Measurements from ENCODE around the gene PCDHGB1.
"Not testable (repeated sequence)": the region's sequence is repeated elsewhere in the genome, so short reads cannot be mapped to it uniquely, and the experiment has no call there.

PCDHGB1 gene

DNA sequence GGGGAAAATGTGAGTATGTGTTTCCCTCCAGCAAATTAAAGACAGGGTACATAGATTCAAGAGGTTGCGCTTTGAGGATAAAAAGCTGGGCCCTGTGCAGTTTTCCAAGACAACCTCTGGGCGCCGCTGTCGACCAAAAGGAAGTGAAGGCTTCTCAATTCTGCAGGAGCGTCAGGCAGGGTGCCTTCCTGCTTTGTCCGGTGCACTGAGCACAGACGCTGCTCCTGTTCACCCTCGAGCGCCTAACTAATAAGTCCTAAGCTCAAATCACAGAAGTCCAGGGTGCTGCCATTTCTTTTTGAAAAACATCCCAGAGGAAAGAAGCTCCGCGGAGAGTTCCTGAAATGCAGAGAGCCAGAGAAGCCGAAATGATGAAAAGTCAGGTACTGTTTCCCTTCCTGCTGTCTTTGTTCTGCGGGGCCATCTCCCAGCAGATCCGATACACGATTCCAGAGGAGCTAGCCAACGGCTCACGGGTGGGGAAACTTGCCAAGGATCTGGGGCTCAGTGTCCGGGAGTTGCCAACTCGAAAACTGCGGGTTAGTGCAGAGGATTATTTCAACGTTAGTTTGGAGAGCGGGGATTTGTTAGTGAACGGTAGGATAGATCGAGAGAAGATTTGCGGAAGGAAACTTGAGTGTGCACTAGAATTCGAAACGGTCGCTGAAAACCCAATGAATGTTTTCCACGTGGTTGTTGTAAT, at the start of gene PCDHGB1:
Gene PCDHGB1, plus strand, starts transcription at position 183 of the 703 bp plus-strand sequence. Its CDS starts 162 bp downstream, at position 345.
- DNase-seq (ENCODE audit: low spot score) = peak; percentile 75

DNA sequence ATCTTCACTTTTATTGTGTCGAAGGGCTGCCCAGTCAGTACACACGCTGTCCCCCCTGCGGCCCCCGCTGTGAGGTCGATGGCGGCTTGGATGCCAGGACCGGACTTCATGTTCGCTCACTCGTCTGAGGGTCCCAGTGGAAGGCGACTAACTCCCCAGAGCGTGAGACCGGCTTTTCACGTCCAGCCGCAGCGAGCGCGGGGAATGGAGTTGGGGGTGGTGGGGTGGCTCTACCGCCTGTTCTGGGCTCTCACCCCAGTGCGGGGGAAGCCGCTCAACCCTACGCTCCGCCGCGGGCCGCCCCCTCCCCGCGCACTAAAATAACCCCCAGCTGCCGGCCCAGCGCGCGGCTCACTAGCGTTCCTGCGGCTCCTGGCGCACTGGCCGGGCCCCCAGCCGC, 46.1 kb upstream of the PCDHGB1 start, which contains the start of gene SLC25A2:
Gene SLC25A2, minus strand, starts transcription at position 294 of the 400 bp plus-strand sequence. Its CDS starts 184 bp downstream, at position 110.
- no peak for DNase-seq (ENCODE audit: low spot score)

- no peak for DNase-seq (ENCODE audit: low spot score)
Measured at GRCh38 chr5:141306630-141307029, 43.3 kb upstream of the PCDHGB1 start.

DNA sequence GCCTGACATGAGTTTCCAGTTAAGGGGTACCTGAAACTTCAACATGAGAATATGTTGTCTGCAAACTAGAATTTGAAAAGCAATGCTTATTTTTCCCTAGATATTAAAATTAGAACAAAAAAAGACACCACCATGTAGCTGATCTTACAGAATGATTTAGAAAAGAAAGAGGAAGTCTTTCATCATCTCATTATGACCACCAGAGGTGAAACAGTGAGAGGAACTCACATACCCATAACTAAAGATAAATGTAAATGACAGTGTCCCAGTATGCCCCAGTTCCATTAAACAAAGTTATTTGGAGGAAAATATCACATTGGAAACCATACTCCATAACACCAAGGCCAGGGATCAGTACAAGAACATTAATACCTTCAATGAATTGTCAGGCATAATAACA, 36.2 kb upstream of the PCDHGB1 start:
- DNase-seq (ENCODE audit: low spot score) = no peak

- DNase-seq (ENCODE audit: low spot score) = not testable (repeated sequence)
Measured at GRCh38 chr5:141316963-141317362, 32.9 kb upstream of the PCDHGB1 start.

DNA sequence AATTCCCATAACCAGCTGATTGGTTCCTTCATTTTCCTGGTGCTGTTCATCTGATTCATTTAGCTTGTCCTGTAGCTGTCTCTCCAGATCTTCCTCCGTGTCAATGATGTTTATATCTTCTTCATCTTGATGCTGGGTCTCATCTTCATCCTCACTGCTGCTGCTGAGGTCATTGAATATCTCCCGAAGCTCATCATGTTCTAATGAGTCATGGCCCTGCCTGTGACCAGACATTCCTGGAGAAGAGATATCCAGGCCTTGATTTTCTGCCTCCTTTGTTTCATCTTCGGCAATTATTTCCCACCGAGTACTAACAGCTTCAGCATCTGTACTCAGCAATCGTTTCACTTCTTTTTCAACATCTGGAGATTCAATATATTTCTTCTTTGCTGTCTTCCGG, 30.7 kb upstream of the PCDHGB1 start:
- no peak for DNase-seq (ENCODE audit: low spot score)

GRCh38 chr5:141319699-141320098, 30.2 kb upstream of the PCDHGB1 start:
- no peak for DNase-seq (ENCODE audit: low spot score)

DNA sequence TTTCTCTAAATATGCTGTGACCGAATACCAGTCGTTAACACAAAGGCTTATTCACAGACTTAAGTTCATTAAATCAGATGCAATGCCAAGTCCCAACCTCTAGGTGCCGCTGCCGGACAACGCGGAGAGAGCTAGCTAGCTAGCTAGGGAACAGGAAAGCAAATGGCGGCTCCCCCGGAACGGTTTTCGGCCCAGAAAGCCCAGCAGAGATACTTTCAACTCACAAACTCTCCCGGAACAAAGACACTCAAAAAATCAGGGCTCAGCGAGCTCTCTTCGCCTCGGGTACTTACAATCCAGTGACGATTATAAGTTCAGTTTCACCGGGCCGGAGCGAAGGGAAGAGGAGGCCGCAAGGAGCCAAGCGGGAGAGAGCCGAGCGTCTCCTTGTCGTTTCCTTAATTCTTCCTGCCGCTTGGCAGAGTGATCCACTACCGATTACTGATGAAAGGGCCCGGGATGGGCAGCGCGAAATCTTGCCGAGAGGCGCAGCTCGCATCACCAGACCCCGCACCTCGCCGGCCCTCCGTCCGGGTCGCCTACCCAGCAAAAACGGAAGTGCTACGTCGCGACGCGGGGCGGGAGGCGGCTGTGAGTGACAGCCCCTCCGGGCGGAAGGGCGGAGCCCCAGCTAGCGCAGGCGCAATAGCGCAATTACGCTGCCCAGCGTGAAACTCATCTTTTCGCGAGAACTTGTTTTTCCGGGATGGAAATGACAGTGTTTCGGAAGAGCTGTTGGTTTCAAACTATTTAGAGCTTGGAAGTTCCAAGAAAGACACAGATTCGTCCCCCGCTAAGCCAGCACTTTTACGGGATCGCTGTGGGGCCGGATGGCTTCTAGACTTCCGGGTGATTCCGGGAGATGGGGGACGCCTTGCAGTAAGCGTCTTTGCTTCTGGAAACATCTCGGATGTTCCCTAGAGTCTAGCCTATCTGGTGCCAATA, 29.4 kb upstream of the PCDHGB1 start, which contains the start of gene TAF7:
Gene TAF7, minus strand, starts transcription at position 560 of the 945 bp plus-strand sequence. CDS start 740 bp downstream, outside the sequence.
- DNase-seq (ENCODE audit: low spot score) = peak; percentile 92

- no peak for DNase-seq (ENCODE audit: low spot score)
Measured at GRCh38 chr5:141322261-141322660, 27.6 kb upstream of the PCDHGB1 start.

DNA sequence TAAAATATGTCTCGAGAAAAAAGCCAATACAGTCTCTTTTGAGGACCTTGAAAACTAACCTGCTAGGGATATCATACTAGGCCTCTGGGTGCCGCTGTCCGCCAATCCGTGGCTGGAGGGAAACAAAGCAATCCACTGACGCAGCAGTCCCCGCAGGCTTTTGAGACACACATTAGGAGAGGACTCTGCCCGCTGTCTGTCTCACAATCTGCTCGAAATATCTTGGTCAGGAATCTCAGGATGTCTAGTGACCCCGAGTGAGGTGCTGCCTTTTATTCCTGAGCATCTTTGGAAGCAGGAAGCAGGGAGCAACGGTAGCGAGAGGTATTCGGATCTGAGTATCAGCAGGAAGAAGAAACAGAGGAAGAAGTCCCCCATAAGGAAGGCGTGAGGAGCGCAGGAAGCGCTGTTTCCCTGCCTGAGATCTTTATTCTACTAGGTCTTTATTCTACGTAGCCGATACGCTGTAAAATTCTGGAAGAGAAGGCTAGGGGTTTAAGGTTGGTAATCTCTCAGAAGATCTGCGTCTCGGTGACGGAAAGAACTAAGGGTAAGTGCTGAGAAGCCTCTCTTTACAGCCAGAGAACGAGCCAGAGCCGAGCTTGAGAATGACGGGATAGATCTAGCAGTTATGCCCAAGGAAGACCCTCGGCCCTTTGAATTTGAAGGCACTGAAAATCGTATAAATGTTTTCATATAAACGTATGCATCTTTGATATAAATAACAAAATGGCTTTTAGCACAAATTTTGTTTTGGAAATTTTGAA, 23.6 kb upstream of the PCDHGB1 start:
- DNase-seq (ENCODE audit: low spot score) = peak; percentile 63

GRCh38 chr5:141328231-141328630, 21.7 kb upstream of the PCDHGB1 start:
- no peak for DNase-seq (ENCODE audit: low spot score)

GRCh38 chr5:141330299-141331080, 19.4 kb upstream of the PCDHGB1 start, which contains the start of gene PCDHGA1:
TSS of gene PCDHGA1 (plus strand) at chr5:141330514.
- DNase-seq (ENCODE audit: low spot score) = peak; percentile 37

- not testable (repeated sequence) for DNase-seq (ENCODE audit: low spot score)
Measured at GRCh38 chr5:141332571-141332970, 17.3 kb upstream of the PCDHGB1 start.

DNA sequence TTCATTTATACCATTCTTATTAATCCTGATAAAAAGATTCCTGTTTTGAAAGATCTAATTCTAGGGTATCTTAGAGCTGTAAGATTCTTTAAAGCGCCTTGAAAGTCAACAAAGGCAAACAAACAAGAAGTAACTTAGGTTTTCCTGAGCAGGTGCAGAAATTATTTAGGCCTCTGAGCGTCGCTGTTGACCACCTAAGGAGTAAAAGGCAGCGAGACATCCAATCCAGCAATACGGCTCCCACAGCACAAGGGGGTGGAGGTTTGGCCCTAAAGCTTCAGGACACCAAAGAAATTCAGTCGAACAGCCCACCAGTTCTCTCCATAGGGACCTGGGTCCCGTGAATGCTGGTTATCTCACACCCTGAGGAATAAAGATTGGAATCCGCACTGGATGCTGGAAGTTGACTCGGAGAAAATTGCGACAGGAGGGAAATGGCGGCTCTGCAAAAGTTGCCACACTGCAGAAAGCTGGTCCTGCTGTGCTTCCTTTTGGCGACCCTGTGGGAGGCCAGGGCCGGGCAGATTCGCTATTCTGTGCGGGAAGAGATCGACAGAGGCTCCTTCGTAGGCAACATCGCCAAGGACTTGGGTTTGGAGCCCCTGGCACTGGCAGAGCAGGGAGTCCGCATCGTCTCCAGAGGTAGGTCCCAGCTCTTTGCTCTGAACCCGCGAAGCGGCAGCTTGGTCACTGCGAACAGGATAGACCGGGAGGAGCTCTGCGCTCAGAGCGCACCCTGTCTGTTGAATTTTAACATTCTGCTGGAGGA, 11.2 kb upstream of the PCDHGB1 start, which contains the start of gene PCDHGA2:
Gene PCDHGA2, plus strand, starts transcription at position 223 of the 769 bp plus-strand sequence.
- DNase-seq (ENCODE audit: low spot score) = peak; percentile 48

GRCh38 chr5:141340781-141341354, 9.0 kb upstream of the PCDHGB1 start:
- DNase-seq (ENCODE audit: low spot score) = not testable (repeated sequence)

GRCh38 chr5:141342773-141343172, 7.1 kb upstream of the PCDHGB1 start:
- DNase-seq (ENCODE audit: low spot score) = no peak

DNA sequence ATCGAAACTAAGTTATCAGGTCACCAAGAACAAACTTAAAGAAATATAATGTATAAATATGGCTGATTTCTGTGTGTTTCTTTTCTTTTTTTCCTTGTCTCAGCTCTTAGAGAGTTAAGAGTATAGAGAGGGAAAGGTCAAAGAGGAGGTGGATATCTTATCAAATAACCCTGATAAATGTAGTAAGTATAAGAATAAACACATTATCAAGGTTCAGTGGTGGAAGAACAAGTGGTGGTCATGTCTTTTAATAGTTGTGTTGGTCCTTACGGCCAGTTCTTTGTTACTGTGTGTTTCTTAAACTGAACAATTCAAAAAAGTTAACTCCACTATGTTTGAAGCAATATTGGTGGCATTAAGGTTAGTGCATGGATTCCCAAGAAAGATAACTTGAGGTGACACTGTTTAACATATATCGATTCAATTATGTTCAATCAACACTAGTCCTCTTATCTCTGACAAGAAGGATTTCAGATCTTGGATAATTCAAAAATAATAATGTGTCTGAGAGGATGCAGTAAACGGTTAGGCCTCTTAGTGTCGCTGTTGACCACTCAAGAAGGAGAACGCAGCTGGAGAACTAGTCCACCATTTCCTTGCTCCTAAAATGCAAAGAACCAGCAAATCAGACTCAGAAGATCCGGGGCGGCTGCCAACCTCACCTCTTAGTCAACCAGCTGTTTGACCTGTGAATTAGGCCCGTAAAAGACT, 6.5 kb upstream of the PCDHGB1 start, which contains the start of gene PCDHGA3:
Gene PCDHGA3, plus strand, starts transcription at position 588 of the 711 bp plus-strand sequence. CDS start 205 bp downstream, outside the sequence.
- DNase-seq (ENCODE audit: low spot score) = peak; percentile 43

DNA sequence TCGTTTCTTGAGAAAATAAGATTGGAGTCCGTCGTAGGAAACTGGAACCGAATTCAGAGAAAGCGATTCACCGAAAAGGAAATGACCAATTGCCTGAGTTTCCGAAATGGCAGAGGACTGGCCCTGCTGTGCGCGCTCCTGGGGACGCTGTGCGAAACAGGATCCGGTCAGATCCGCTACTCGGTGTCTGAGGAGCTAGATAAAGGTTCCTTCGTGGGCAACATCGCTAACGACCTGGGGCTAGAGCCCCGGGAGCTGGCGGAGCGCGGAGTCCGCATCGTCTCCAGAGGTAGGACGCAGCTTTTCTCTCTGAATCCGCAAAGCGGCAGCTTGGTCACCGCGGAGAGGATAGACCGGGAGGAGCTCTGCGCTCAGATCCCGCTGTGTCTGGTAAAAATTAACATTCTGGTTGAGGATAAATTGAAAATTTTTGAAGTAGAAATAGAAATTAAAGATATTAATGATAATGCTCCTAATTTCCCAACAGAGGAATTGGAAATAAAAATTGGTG, 5.9 kb upstream of the PCDHGB1 start:
- no peak for DNase-seq (ENCODE audit: low spot score)

DNA sequence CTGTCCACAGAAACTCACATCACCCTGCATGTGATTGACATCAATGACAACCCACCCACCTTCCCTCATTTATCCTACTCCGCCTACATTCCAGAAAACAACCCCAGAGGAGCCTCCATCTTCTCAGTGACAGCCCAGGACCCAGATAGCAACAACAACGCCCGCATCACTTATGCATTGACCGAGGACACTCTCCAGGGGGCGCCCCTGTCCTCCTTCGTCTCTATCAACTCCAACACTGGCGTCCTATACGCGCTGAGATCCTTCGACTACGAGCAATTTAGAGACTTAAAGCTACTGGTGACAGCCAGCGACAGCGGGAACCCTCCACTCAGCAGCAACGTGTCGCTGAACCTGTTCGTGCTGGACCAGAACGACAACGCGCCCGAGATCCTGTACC, 4.6 kb upstream of the PCDHGB1 start:
- DNase-seq (ENCODE audit: low spot score) = no peak

All from iPS-NIHi11 (cell line).